Stimulated activated naive B cell treated with anti-CD40 and anti-IgM and Interleukin-4, amounts not matched to agents 10 μg/mL and 1 μg/mL and 100 μg/mL, for 72 hours (primary cell): ENCODE data around the gene TMEM109.

Experiments used
- ATAC-seq, 2 donors: fragments of 150-1000 bp; cut with Tn5 transposase; replicated peaks; 2 replicates each; pipeline ENCODE4 v1.10.0; 2021; ENCODE audit warnings: moderate library complexity in 1 of 2
- DNase-seq: peaks from one replicate; pipeline ENCODE4 v3.0.0; 2021
- H3K27ac Mint-ChIP-seq: one replicate; pipeline ENCODE4 v1.8.0; 2022; ENCODE audit warnings: mild to moderate bottlenecking, mixed read lengths
- H3K27me3 Mint-ChIP-seq, 2 donors: one replicate each; pipeline ENCODE4 v1.8.0; 2022; ENCODE audit warnings: mixed read lengths in 2 of 2
- H3K36me3 Mint-ChIP-seq, 2 donors: one replicate each; pipeline ENCODE4 v1.8.0; 2022; ENCODE audit warnings: mixed read lengths in 2 of 2, mild to moderate bottlenecking in 1 of 2
- H3K4me1 Mint-ChIP-seq, 2 donors: one replicate each; pipeline ENCODE4 v1.8.0; 2022; ENCODE audit warnings: mixed read lengths in 2 of 2, mild to moderate bottlenecking in 1 of 2
- H3K4me3 Mint-ChIP-seq, 2 donors: one replicate each; pipeline ENCODE4 v1.8.0; 2022; ENCODE audit warnings: mild to moderate bottlenecking in 2 of 2, mixed read lengths in 2 of 2, moderate library complexity in 1 of 2
- H3K9me3 Mint-ChIP-seq, 2 donors: one replicate each; pipeline ENCODE4 v1.8.0; 2022; ENCODE audit warnings: mixed read lengths in 2 of 2, mild to moderate bottlenecking in 1 of 2

TMEM109 gene

GRCh38 chr11:60873533-60873932 lies 40.4 kb upstream of the TMEM109 start:
- H3K4me3 Mint-ChIP-seq: no peak overlapping the region
- H3K27me3 Mint-ChIP-seq: peaks cover 0 to 10% of the 10 kb centered on the region in 2 donors
- H3K27ac Mint-ChIP-seq: no peak overlapping the region
- DNase-seq (no peak), ATAC-seq (no peak)
- H3K9me3 Mint-ChIP-seq: no peaks in the 10 kb centered on the region
- no peaks in the 10 kb centered on the region for H3K4me1 Mint-ChIP-seq
- H3K36me3 Mint-ChIP-seq: peaks cover 0 to 8% of the 10 kb centered on the region in 2 donors

DNA sequence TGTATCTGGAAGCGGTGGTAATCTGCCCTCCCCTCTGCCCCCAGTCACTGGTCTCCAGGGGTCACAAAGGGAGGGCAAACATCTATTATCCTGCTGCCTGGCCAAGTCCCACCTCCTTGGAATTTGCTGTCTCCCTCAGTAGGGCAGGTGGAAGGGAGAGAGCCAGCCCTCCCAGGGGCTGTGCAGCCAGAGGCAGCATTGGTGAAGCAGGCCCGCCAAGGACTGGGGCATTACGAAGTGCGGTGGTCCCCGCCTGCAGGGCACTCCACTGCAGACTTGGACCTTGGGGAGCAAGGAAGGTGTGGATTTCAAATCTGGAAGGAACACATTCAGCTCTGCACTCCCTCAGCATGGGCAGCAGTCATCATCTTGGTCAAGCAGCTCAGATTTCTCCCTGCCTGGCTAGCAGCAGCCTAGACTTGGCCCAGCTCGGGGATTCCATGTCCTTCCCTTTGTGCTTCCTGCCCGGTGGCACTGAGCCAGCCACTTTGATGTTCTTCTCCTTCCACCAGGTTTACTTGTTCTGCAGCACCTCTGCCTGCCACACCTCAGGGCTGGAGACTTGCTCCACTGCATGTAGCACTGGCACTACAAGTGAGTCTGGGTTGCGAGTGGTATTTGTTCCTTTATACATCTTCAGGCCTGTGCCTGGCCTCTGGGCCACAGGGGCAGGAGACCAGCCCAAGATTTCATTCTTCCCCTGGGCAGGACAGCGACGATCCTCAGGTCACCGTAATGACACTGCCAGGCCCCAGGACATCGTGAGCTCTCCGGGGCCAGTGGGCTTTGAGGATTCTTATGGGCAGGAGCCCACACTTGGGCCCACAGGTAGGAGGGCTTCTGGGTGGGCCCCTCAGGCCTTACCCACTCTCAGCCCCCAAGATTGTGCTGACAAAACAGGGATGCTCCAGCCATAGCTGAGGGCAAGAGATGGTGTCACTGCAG lies 39.3 kb upstream of the TMEM109 start:
- H3K4me1 Mint-ChIP-seq: no peaks in the 10 kb centered on the region
- DNase-seq: no peak
- ATAC-seq: no peak
- H3K27me3 Mint-ChIP-seq: peaks cover 0 to under 1% of the 10 kb centered on the region in 2 donors
- H3K27ac Mint-ChIP-seq: no peak overlapping the region
- no peaks in the 10 kb centered on the region for H3K9me3 Mint-ChIP-seq
- peaks cover 5 to 8% of the 10 kb centered on the region in 2 donors for H3K36me3 Mint-ChIP-seq
- no peak overlapping the region for H3K4me3 Mint-ChIP-seq

DNA sequence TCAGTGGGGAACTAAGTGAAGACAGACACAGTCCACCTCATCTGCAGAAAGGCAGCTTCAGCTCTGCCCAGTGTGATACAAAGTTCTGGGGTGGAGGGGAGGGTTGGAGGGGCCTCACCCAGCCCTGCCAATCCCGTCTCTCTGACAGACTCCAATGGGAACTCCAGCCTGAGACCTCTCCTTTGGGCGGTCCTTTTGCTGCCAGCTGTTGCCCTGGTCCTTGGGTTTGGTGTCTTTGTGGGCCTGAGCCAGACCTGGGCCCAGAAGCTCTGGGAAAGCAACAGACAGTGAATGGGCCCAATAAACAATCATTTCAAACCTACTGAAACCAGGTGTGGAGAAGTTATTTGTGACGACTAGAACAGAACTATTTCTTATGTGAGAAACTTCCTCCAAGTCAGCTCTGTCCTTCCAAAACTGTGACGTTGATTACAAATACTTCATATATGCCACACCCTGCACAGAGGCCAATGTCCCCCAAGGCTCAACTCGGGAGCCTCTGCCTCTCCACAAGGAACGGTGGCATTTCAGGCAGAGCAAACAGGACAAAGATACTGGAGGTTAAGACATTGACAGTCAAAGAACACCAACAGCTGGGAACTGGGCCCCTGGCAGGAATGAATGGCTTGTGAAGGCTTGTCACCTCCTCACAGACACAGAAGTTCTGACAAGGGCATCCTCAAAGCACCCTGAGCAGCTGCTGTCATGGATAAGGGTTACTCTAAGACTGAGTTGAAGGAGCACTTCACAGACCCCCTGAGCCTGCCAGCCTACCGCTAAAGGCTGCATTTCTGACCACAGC lies 38.4 kb upstream of the TMEM109 start:
- H3K36me3 Mint-ChIP-seq: peaks cover 5 to 10% of the 10 kb centered on the region in 2 donors
- H3K9me3 Mint-ChIP-seq: no peaks in the 10 kb centered on the region
- ATAC-seq: no peak
- no peak overlapping the region for H3K4me3 Mint-ChIP-seq
- H3K27me3 Mint-ChIP-seq: no peaks in the 10 kb centered on the region
- no peaks in the 10 kb centered on the region for H3K4me1 Mint-ChIP-seq
- no peak overlapping the region for H3K27ac Mint-ChIP-seq
- no peak for DNase-seq

DNA sequence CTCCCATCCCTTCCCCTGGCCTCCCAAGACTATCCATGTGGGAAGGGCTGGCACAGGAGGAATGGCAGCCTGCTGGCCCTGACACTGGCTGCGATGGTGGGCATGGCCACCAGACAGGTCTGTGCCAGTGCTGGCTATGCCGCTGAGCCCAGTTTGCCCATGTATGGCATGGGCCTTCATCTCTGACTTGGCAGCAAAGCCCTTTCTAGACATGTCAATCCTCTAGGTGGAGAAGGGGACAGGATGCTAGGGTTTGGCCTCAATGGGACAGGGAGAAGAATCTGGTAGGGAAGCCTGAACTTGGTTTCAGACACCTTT lies 37.8 kb upstream of the TMEM109 start:
- H3K27me3 Mint-ChIP-seq: no peaks in the 10 kb centered on the region
- H3K27ac Mint-ChIP-seq: no peak overlapping the region
- no peaks in the 10 kb centered on the region for H3K4me1 Mint-ChIP-seq
- H3K36me3 Mint-ChIP-seq: peaks cover 11 to 12% of the 10 kb centered on the region in 2 donors
- DNase-seq (no peak), ATAC-seq (no peak)
- no peak overlapping the region for H3K4me3 Mint-ChIP-seq
- H3K9me3 Mint-ChIP-seq: no peaks in the 10 kb centered on the region

GRCh38 chr11:60878245-60879101 lies 35.5 kb upstream of the TMEM109 start:
- H3K27me3 Mint-ChIP-seq: no peaks in the 10 kb centered on the region
- H3K9me3 Mint-ChIP-seq: no peaks in the 10 kb centered on the region

GRCh38 chr11:60879104-60879503 lies 34.9 kb upstream of the TMEM109 start:
- ATAC-seq: no peak
- Mint-ChIP-seq H3K27ac (no peak overlapping the region), H3K27me3 (no peaks in the 10 kb centered on the region), H3K4me3 (no peak overlapping the region), H3K9me3 (no peaks in the 10 kb centered on the region), H3K36me3 (peaks cover 29 to 39% of the 10 kb centered on the region in 2 donors), H3K4me1 (no peaks in the 10 kb centered on the region)
- no peak for DNase-seq

More at GRCh38 chr11:60878245-60879101, 35.5 kb upstream of the TMEM109 start:
- Mint-ChIP-seq H3K4me1 (no peaks in the 10 kb centered on the region), H3K36me3 (peaks cover 24 to 33% of the 10 kb centered on the region in 2 donors), H3K4me3 (no peak overlapping the region), H3K27ac (no peak overlapping the region)
- DNase-seq: no peak
- ATAC-seq: no peak

- no peak overlapping the region for H3K27ac Mint-ChIP-seq
- H3K4me1 Mint-ChIP-seq: no peaks in the 10 kb centered on the region
- ATAC-seq: no peak
- no peaks in the 10 kb centered on the region for H3K9me3 Mint-ChIP-seq
- peaks cover 26 to 46% of the 10 kb centered on the region in 2 donors for H3K36me3 Mint-ChIP-seq
- H3K4me3 Mint-ChIP-seq: no peak overlapping the region
- DNase-seq: no peak
- no peaks in the 10 kb centered on the region for H3K27me3 Mint-ChIP-seq
Measured at GRCh38 chr11:60879971-60880588, 33.9 kb upstream of the TMEM109 start.

DNA sequence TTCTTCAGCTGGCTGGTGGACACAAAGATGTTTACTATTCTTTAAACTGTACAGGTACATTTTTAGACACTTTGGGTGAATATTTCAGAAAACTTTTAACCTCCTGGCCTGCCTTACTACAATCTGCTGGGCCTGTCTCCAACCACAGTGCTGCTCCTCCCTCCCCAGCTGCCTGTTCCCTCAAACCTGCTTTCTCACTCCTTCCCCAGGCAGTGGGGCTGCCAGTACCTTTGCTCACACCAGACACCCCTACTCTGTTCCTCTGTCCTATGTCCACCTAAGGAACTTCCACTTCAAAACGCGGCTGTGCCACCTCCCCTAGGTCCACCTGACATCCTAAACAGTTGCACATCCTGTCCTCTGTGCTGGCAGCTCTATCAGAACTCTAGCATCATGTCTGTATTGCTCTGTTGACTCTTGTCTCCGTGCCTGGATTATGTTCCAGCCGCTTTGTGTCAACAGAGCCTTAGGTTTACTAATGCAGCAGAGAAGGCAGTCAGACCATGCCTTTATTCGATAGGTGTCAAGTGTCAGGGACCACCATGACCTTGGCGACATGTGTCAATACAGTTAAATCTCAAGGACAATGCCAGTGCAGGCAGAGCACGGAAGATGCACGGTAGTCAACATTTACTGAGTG lies 33.2 kb upstream of the TMEM109 start:
- peaks cover 26 to 52% of the 10 kb centered on the region in 2 donors for H3K36me3 Mint-ChIP-seq
- DNase-seq: no peak
- no peaks in the 10 kb centered on the region for H3K27me3 Mint-ChIP-seq
- H3K4me1 Mint-ChIP-seq: no peaks in the 10 kb centered on the region
- no peak overlapping the region for H3K27ac Mint-ChIP-seq
- no peaks in the 10 kb centered on the region for H3K9me3 Mint-ChIP-seq
- H3K4me3 Mint-ChIP-seq: no peak overlapping the region
- no peak for ATAC-seq

GRCh38 chr11:60887556-60887955 lies 26.4 kb upstream of the TMEM109 start:
- no peaks in the 10 kb centered on the region for H3K9me3 Mint-ChIP-seq
- H3K4me3 Mint-ChIP-seq: no peak overlapping the region
- peaks cover 32 to 74% of the 10 kb centered on the region in 2 donors for H3K36me3 Mint-ChIP-seq
- no peak overlapping the region for H3K27ac Mint-ChIP-seq
- peaks cover 0 to 3% of the 10 kb centered on the region in 2 donors for H3K4me1 Mint-ChIP-seq
- ATAC-seq: peak; percentile 94 to 95
- no peaks in the 10 kb centered on the region for H3K27me3 Mint-ChIP-seq
- DNase-seq: peak; percentile 12

DNA sequence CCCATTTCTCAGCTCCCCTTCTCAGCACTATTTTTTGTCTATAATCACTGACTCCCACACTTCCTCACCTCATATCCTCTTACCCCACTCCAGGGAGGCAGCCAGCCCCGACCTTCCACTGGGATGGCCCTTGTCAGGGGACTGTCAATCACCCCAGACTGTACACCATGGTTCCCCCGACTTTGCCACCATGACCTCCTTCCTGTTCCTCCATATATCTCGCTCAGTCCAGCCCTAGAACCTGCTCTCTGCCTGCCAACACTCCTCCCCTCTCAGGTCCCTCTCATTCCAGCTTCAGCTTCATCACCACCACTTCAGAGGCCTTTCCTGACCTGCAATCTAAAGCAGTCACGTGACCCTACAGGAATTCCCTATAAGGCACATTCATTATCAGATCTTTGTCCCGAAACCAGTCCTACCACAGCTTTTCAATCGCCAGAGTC lies 24.1 kb upstream of the TMEM109 start:
- Mint-ChIP-seq H3K4me1 (peaks cover 4 to 7% of the 10 kb centered on the region in 2 donors), H3K9me3 (no peaks in the 10 kb centered on the region), H3K36me3 (peaks cover 32 to 65% of the 10 kb centered on the region in 2 donors), H3K4me3 (no peak overlapping the region), H3K27ac (peak overlapping the region; percentile 38), H3K27me3 (no peaks in the 10 kb centered on the region)
- ATAC-seq (no peak), DNase-seq (no peak)

DNA sequence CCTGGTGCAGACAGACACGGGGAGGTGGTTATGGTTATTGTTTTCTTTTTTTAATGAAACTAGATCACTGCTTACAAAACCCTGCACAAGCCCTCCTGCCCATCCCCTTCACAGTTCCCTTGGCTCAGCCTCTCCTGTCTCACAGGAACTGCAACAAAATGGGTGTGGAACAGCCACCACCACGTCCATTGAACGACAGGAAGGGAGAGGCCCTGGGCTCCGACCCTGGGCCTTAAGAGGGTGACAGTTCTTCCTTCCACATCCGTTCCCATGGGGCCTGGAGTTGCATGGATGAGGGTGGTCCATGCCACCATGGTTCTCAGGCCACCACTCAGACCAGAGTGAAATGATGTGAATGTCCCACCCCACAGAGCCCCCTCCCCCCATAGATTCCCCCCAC lies 23.3 kb upstream of the TMEM109 start:
- Mint-ChIP-seq H3K27ac (no peak overlapping the region), H3K9me3 (no peaks in the 10 kb centered on the region), H3K4me3 (no peak overlapping the region), H3K27me3 (no peaks in the 10 kb centered on the region), H3K36me3 (peaks cover 39 to 64% of the 10 kb centered on the region in 2 donors), H3K4me1 (peaks cover 4 to 7% of the 10 kb centered on the region in 2 donors)
- DNase-seq: no peak
- ATAC-seq: no peak

GRCh38 chr11:60891103-60891741 lies 22.7 kb upstream of the TMEM109 start:
- Mint-ChIP-seq H3K4me3 (no peak overlapping the region), H3K4me1 (peaks cover 4 to 7% of the 10 kb centered on the region in 2 donors), H3K27me3 (no peaks in the 10 kb centered on the region), H3K27ac (peak overlapping the region; percentile 42), H3K36me3 (peaks cover 40 to 62% of the 10 kb centered on the region in 2 donors), H3K9me3 (no peaks in the 10 kb centered on the region)
- DNase-seq (no peak), ATAC-seq (no peak)

GRCh38 chr11:60895687-60896086 lies 18.3 kb upstream of the TMEM109 start:
- no peak for DNase-seq
- Mint-ChIP-seq H3K4me1 (peaks cover 18 to 19% of the 10 kb centered on the region in 2 donors), H3K9me3 (no peaks in the 10 kb centered on the region), H3K4me3 (no peak overlapping the region), H3K27ac (no peak overlapping the region), H3K36me3 (peaks cover 46 to 72% of the 10 kb centered on the region in 2 donors), H3K27me3 (no peaks in the 10 kb centered on the region)
- no peak for ATAC-seq
